ENCODE measurements around the gene PPP1R27.

Gene PPP1R27, protein sequence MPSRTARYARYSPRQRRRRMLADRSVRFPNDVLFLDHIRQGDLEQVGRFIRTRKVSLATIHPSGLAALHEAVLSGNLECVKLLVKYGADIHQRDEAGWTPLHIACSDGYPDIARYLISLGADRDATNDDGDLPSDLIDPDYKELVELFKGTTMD

DNA sequence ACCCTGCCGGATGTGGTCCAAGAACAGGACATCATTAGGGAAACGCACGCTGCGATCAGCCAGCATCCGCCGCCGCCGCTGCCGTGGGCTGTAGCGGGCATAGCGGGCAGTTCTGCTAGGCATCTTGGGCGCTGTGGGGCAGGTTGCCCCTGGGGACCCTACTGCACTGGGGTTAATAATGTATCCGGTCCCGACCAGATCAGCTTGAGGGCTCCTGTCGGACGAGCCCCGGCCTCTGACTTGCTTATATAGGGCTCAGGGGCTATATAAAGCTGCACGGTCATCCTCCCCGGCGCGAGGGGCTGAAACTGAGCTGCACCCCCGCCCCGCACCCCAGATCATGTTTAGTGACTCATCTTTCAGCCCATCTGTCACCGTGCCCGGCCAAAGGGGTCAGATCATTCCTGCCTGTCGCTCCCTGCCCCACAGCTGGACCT, at the start of gene PPP1R27:
PPP1R27 (minus strand) TSS at position 220 of the 437 bp plus-strand sequence; CDS start at position 123, 97 bp downstream.
- H3K4me3 ChIP-seq (ENCODE audit: low read length): peak within 1 kb of the TSS; percentile 66
- TF ChIP-seq CTCF (conservative IDR thresholded peaks at IDR 0.05; ENCODE audit: low read depth, low read length): no peak
- DNase-seq (ENCODE audit: low read depth): no peak

- TF ChIP-seq CTCF (conservative IDR thresholded peaks at IDR 0.05; ENCODE audit: low read depth, low read length): no peak
- DNase-seq (ENCODE audit: low read depth): no peak
- no peak overlapping the region for H3K4me3 ChIP-seq (ENCODE audit: low read length)
These were observed 49.7 kb upstream of the PPP1R27 start for GRCh38 chr17:81884520-81884919.

DNA sequence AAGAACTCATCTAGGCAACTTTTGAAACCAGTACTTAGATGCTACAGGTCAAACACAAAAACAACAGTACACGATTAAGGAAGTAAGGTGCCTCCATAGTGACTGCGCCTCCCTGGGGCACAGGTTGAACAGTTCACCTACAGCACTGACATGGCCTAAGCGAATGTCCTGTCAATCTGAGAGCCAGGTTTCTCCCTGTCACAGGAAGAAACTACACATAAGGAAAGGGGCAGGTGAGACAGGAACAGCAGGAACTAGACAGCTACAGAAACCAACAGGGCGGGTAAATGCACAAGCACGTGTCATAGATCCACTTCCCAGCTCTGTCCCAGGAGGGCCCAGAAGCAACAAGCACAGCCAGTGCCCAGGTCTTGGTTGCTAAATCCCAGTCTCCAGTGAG, 44.3 kb upstream of the PPP1R27 start:
- TF ChIP-seq CTCF (conservative IDR thresholded peaks at IDR 0.05; ENCODE audit: low read depth, low read length): no peak
- DNase-seq (ENCODE audit: low read depth): no peak
- H3K4me3 ChIP-seq (ENCODE audit: low read length): no peak overlapping the region

DNA sequence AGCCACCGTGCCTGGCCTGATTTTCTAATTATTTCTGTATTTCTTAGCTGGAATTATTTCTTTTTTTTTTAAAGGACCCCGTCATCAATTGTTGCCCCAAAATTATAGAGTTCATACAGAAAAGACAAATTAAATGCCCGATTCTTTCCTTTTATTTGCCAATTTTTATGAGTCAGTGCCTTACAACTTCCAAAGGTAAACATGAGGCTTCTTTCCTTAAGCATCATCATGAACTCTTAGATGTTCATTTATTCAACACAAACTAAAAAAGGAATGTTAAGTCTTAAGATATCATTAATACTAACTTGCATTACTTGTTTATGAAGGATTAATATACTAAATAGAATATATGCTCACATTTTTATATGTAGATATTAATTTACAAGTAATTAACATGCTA, 43.4 kb upstream of the PPP1R27 start:
- TF ChIP-seq CTCF (conservative IDR thresholded peaks at IDR 0.05; ENCODE audit: low read depth, low read length): no peak
- no peak for DNase-seq (ENCODE audit: low read depth)
- H3K4me3 ChIP-seq (ENCODE audit: low read length): no peak overlapping the region

- no peak overlapping the region for H3K4me3 ChIP-seq (ENCODE audit: low read length)
- no peak for DNase-seq (ENCODE audit: low read depth)
- TF ChIP-seq CTCF (conservative IDR thresholded peaks at IDR 0.05; ENCODE audit: low read depth, low read length): no peak
These were observed 42.7 kb upstream of the PPP1R27 start for GRCh38 chr17:81877569-81877968.

DNA sequence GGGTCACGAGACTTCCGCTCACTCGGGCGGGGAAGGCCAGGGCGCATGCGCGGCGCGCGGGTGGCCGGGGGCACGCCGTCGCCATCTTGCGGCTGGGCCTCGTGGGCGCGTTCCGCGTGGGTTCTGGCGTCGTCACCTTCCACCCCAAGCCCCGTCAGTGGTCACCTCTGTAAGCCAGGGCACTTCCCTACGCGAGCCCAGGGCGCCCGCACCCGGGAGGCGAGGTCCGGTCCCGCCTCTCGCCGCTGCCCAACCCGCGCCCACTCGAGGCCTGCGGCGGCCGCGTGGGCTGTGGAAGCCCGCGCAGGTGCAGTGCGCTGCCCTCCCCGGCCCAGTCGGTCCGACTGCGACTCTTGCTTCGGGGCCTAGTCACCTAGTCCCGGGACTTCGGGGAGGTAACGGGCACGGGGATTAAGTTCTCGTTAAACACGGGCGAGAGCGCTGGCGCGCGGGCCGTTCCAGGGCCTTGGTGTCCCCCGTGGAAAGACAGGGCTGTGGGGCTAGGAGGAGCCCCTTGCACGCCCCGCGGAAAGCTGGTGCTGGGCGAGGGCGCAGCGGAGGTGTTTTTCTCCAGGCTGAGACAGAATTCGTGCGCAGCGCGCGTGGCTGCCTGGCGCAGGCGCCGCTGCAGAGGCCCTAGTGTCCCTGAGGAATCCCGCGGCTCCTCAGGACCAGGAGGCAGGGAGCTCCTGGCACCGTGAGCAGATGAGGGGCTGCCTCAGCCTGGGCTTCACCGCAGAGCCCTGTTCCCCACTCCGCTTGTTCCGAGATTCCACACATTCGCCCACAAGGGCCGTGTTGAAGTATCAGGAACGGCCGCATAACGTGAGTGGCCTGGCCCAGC, 36.8 kb upstream of the PPP1R27 start:
- peak overlapping the region; percentile 77 for H3K4me3 ChIP-seq (ENCODE audit: low read length)
- DNase-seq (ENCODE audit: low read depth): no peak
- TF ChIP-seq CTCF (conservative IDR thresholded peaks at IDR 0.05; ENCODE audit: low read depth, low read length): no peak

DNA sequence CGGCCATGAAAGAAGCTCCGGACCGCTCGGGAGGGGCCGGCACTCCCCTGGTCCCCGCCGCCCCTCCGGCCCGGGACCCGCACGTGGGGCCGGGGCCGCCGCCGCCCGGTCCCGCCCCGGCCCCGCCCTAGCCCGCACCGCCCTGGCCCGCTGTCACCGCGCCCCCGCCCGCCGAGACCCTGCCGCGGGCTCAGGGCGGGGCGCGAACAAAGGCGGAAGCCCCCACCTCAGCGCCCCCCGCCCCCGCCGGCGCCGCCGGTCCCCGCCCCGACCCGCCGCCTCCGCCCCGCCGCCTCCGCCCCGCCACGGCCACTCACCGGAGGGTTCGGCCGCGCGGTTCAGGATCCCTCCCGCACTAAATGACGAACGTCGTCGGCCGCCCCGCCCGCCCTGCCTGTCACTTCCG, 36.1 kb upstream of the PPP1R27 start, which contains the start of gene ARHGDIA:
ARHGDIA (minus strand) TSS at position 357 of the 406 bp plus-strand sequence. CDS start 1,407 bp downstream, outside the sequence.
- TF ChIP-seq CTCF (conservative IDR thresholded peaks at IDR 0.05; ENCODE audit: low read depth, low read length): no peak
- H3K4me3 ChIP-seq (ENCODE audit: low read length): peak within 1 kb of the TSS; percentile 77
- no peak for DNase-seq (ENCODE audit: low read depth)
